ENCODE data around the gene FGD6.

Gene FGD6

GRCh38 chr12:95217377-95218149 is at the start of gene FGD6, which contains the start of gene VEZT:
Gene FGD6 (minus strand): TSS chr12:95217467. CDS start chr12:95217240, 227 bp downstream.
Gene VEZT (plus strand): TSS chr12:95217807. CDS start chr12:95217851, 44 bp downstream.
- DNase-seq (ENCODE audit: low spot score): peak; percentile 95
- in situ Hi-C loops (cut with MboI; ENCODE audit: low pct_unique_long_range_greater_than_20kb, low sequenced_read_pairs, unreplicated experiment): no loop called here
- TF ChIP-seq CTCF (IDR thresholded peaks at IDR 0.05; ENCODE audit: extremely low read depth, insufficient read depth, missing control alignments): peak; percentile 69

- in situ Hi-C loops (cut with MboI; ENCODE audit: low pct_unique_long_range_greater_than_20kb, low sequenced_read_pairs, unreplicated experiment): no loop called here
- DNase-seq (ENCODE audit: low spot score): no peak
- no peak for TF ChIP-seq CTCF (IDR thresholded peaks at IDR 0.05; ENCODE audit: extremely low read depth, insufficient read depth, missing control alignments)
These were observed 49.0 kb upstream of the FGD6 start for GRCh38 chr12:95266254-95266653.

- no peak for DNase-seq (ENCODE audit: low spot score)
- in situ Hi-C loops (cut with MboI; ENCODE audit: low pct_unique_long_range_greater_than_20kb, low sequenced_read_pairs, unreplicated experiment): no loop called here
- no peak for TF ChIP-seq CTCF (IDR thresholded peaks at IDR 0.05; ENCODE audit: extremely low read depth, insufficient read depth, missing control alignments)
These were observed 48.5 kb upstream of the FGD6 start for GRCh38 chr12:95265765-95266164.

GRCh38 chr12:95262808-95263207 is 45.5 kb upstream of the FGD6 start:
- TF ChIP-seq CTCF (IDR thresholded peaks at IDR 0.05; ENCODE audit: extremely low read depth, insufficient read depth, missing control alignments): no peak
- DNase-seq (ENCODE audit: low spot score): no peak
- in situ Hi-C loops (cut with MboI; ENCODE audit: low pct_unique_long_range_greater_than_20kb, low sequenced_read_pairs, unreplicated experiment): no loop called here

GRCh38 chr12:95261109-95261508 is 43.8 kb upstream of the FGD6 start:
- in situ Hi-C loops (cut with MboI; ENCODE audit: low pct_unique_long_range_greater_than_20kb, low sequenced_read_pairs, unreplicated experiment): no loop called here
- TF ChIP-seq CTCF (IDR thresholded peaks at IDR 0.05; ENCODE audit: extremely low read depth, insufficient read depth, missing control alignments): no peak
- DNase-seq (ENCODE audit: low spot score): no peak

- no peak for DNase-seq (ENCODE audit: low spot score)
- TF ChIP-seq CTCF (IDR thresholded peaks at IDR 0.05; ENCODE audit: extremely low read depth, insufficient read depth, missing control alignments): no peak
- in situ Hi-C loops (cut with MboI; ENCODE audit: low pct_unique_long_range_greater_than_20kb, low sequenced_read_pairs, unreplicated experiment): no loop called here
These were observed 42.1 kb upstream of the FGD6 start for GRCh38 chr12:95259368-95259767.
